MM.1S (cell line): Measurements from ENCODE around the gene TMEM167B.

Experiments used
- DNase-seq: peaks from one replicate; pipeline ENCODE4 v3.0.0-alpha.2; 2015
- H2AFZ ChIP-seq: fragments of 300-600 bp; sonication (generic); 2 replicates; pipeline ENCODE4 v1.6.0; 2016; ENCODE audit warnings: antibody characterized with exemption, low read length
- H3F3A ChIP-seq: fragments of 300-600 bp; sonication (generic); 2 replicates; pipeline ENCODE4 v1.6.1; 2016; ENCODE audit warnings: mild to moderate bottlenecking, antibody characterized with exemption, low read length, moderate library complexity, mixed read lengths; ENCODE audit not compliant: insufficient read depth
- H3K27ac ChIP-seq: fragments of 300-600 bp; sonication (generic); 2 replicates; pipeline ENCODE4 v1.5.1; 2016; ENCODE audit warnings: mild to moderate bottlenecking, low read length
- H3K27me3 ChIP-seq: fragments of 300-600 bp; sonication (generic); replicated peaks from 2 replicates; pipeline ENCODE4 v1.6.0; 2016; ENCODE audit warnings: low read length; ENCODE audit not compliant: insufficient read depth
- H3K36me3 ChIP-seq: fragments of 300-600 bp; sonication (generic); replicated peaks from 2 replicates; pipeline ENCODE4 v1.6.1; 2016; ENCODE audit warnings: mild to moderate bottlenecking, low read length, mixed read lengths; ENCODE audit not compliant: insufficient read depth
- H3K4me1 ChIP-seq: fragments of 300-600 bp; sonication (generic); 2 replicates; pipeline ENCODE4 v1.6.1; 2016; ENCODE audit warnings: low read length, mixed read lengths
- H3K4me2 ChIP-seq: fragments of 300-600 bp; sonication (generic); 2 replicates; pipeline ENCODE4 v1.6.0; 2016; ENCODE audit warnings: low read depth, low read length
- H3K4me3 ChIP-seq: fragments of 300-600 bp; sonication (generic); 2 replicates; pipeline ENCODE4 v1.5.1; 2016; ENCODE audit warnings: low read length, mixed read lengths
- H3K79me2 ChIP-seq: fragments of 300-600 bp; sonication (generic); 2 replicates; pipeline ENCODE4 v1.6.1; 2016; ENCODE audit warnings: mixed run types, low read length, mixed read lengths
- H3K9ac ChIP-seq: fragments of 300-600 bp; sonication (generic); 2 replicates; pipeline ENCODE4 v1.6.1; 2016; ENCODE audit warnings: low read length, mixed read lengths
- H3K9me2 ChIP-seq: fragments of 300-600 bp; sonication (generic); replicated peaks from 2 replicates; pipeline ENCODE4 v1.6.1; 2016; ENCODE audit warnings: mild to moderate bottlenecking, low read length, mixed read lengths; ENCODE audit not compliant: insufficient read depth
- H3K9me3 ChIP-seq: fragments of 300-600 bp; sonication (generic); replicated peaks from 2 replicates; pipeline ENCODE4 v1.6.1; 2016; ENCODE audit warnings: mild to moderate bottlenecking, low read length, mixed read lengths; ENCODE audit not compliant: insufficient read depth
- H4K20me1 ChIP-seq: fragments of 300-600 bp; sonication (generic); 2 replicates; pipeline ENCODE4 v1.6.1; 2016; ENCODE audit warnings: mild to moderate bottlenecking, low read length, moderate library complexity, mixed read lengths; ENCODE audit not compliant: insufficient read depth
- EZH2 ChIP-seq: fragments of 300-600 bp; sonication (generic); optimal IDR thresholded peaks from 2 replicates; pipeline ENCODE3; 2017; ENCODE audit warnings: low read depth, mild to moderate bottlenecking, antibody characterized with exemption, low read length, mixed read lengths
- EZH2phosphoT487 ChIP-seq: fragments of 300-600 bp; sonication (generic); IDR thresholded peaks from 2 replicates; pipeline ENCODE4 v1.6.1; 2018; ENCODE audit warnings: antibody characterized with exemption, low read length
- TF ChIP-seq, protein P1 (sequence below): fragments of 300-600 bp; sonication (generic); IDR thresholded peaks from 2 replicates; pipeline ENCODE4 v1.5.1; 2016; ENCODE audit warnings: antibody characterized with exemption, low read length, mixed read lengths

Gene TMEM167B

DNA sequence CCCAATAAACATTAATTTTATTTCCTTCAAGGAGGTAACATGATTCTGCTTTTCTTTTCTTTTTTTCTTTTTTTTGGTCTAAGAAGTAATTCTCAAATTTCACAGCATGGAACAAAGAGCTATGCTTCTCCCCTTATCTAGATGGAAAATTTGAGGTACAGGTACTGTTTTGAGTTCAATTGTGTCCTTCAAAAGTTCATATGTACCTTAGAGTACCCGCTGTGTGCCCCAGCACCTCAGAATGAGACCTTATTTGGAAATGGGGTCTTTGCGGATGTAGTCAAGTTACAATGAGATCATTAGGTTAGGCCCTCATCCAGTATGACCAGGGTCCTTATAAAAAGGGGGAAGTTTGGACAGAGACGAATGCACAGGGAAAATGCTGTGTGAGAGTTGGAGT, 45.4 kb downstream of the TMEM167B start:
- H3F3A ChIP-seq, result no peaks in the 10 kb centered on the region
- H3K36me3 ChIP-seq, result no peaks in the 10 kb centered on the region
- TF ChIP-seq EZH2phosphoT487 (no peak), EZH2 (no peak)
- TF ChIP-seq, protein P1, sequence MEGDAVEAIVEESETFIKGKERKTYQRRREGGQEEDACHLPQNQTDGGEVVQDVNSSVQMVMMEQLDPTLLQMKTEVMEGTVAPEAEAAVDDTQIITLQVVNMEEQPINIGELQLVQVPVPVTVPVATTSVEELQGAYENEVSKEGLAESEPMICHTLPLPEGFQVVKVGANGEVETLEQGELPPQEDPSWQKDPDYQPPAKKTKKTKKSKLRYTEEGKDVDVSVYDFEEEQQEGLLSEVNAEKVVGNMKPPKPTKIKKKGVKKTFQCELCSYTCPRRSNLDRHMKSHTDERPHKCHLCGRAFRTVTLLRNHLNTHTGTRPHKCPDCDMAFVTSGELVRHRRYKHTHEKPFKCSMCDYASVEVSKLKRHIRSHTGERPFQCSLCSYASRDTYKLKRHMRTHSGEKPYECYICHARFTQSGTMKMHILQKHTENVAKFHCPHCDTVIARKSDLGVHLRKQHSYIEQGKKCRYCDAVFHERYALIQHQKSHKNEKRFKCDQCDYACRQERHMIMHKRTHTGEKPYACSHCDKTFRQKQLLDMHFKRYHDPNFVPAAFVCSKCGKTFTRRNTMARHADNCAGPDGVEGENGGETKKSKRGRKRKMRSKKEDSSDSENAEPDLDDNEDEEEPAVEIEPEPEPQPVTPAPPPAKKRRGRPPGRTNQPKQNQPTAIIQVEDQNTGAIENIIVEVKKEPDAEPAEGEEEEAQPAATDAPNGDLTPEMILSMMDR, result no peak
- no peak overlapping the region for H3K27ac ChIP-seq
- H3K9ac ChIP-seq, result no peak overlapping the region
- no peaks in the 10 kb centered on the region for H3K27me3 ChIP-seq
- no peak overlapping the region for H3K4me3 ChIP-seq
- no peak for DNase-seq
- no peak overlapping the region for H3K4me2 ChIP-seq
- H4K20me1 ChIP-seq, result no peaks in the 10 kb centered on the region
- H3K4me1 ChIP-seq, result no peaks in the 10 kb centered on the region
- no peaks in the 10 kb centered on the region for H3K9me2 ChIP-seq
- no peaks in the 10 kb centered on the region for H3K79me2 ChIP-seq
- no peaks in the 10 kb centered on the region for H3K9me3 ChIP-seq
- no peak overlapping the region for H2AFZ ChIP-seq

DNA sequence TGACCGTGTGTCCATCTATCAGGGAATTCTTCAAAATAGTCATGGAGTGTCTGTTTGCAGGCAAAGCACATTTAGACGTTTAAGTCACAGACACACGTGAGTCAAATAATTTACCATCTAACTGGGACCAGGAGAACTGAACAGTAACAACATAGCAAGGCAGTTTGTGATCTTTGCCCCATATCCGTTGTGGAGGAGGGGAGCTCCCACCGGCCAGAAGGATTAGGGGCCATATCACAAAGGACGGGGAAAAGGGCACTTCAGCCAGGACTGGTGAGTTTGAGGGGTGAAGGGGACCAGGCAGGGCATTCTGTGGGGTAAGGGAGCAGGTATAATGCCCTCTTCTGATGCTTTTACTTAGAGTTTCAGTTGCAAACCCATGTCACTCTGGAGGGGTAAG, 46.2 kb downstream of the TMEM167B start:
- H2AFZ ChIP-seq, result no peak overlapping the region
- H3K9me3 ChIP-seq, result no peaks in the 10 kb centered on the region
- DNase-seq, result no peak
- no peak overlapping the region for H3K27ac ChIP-seq
- H4K20me1 ChIP-seq, result no peaks in the 10 kb centered on the region
- H3K79me2 ChIP-seq, result no peaks in the 10 kb centered on the region
- H3F3A ChIP-seq, result no peaks in the 10 kb centered on the region
- H3K4me2 ChIP-seq, result no peak overlapping the region
- no peak for TF ChIP-seq EZH2phosphoT487
- TF ChIP-seq EZH2, result no peak
- TF ChIP-seq, protein P1, result no peak
- no peak overlapping the region for H3K9ac ChIP-seq
- H3K36me3 ChIP-seq, result no peaks in the 10 kb centered on the region
- no peak overlapping the region for H3K4me3 ChIP-seq
- H3K9me2 ChIP-seq, result no peaks in the 10 kb centered on the region
- H3K4me1 ChIP-seq, result no peaks in the 10 kb centered on the region
- no peaks in the 10 kb centered on the region for H3K27me3 ChIP-seq

DNA sequence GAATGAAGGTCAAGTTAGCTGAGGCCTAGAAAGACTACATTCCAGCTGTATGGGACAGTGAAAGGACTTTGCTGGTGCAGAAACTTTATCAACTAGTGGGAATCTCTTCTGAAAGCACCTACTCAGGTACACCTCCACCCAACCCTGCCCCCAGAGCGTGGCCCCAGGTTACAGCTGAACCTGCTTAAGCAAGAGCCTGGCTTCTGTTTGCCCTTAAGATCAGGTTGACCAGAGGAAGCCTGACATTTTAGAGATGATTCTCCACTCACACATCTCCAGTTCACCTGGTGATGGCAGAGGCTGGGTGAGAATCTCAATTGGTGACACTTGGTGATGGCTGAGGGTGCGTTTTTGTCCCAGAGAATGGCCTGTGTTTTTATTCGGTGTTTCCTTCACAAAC, 47.4 kb downstream of the TMEM167B start:
- Histone ChIP-seq H3K4me1 (no peaks in the 10 kb centered on the region), H4K20me1 (no peaks in the 10 kb centered on the region), H3K9ac (no peak overlapping the region), H3K4me3 (no peak overlapping the region), H3K4me2 (no peak overlapping the region), H3K36me3 (no peaks in the 10 kb centered on the region), H3K27ac (no peak overlapping the region), H3K9me3 (no peaks in the 10 kb centered on the region), H3K79me2 (no peaks in the 10 kb centered on the region), H3K27me3 (no peaks in the 10 kb centered on the region), H2AFZ (no peak overlapping the region), H3F3A (no peaks in the 10 kb centered on the region), H3K9me2 (no peaks in the 10 kb centered on the region)
- DNase-seq, result no peak
- no peak for TF ChIP-seq EZH2phosphoT487
- TF ChIP-seq, protein P1, result no peak
- TF ChIP-seq EZH2, result no peak
